COLO668 (cell line): ENCODE measurements around the gene TMEM95.

Source experiments
- DNase-seq: peaks from one replicate; lab custom pipeline; 2025; ENCODE audit not compliant: unreplicated experiment; lab: John Stamatoyannopoulos, UW

The TMEM95 gene

GRCh38 chr17:7374353-7374752, 19.4 kb downstream of the TMEM95 start:
- no peak for DNase-seq

- no peak for DNase-seq
Measured at GRCh38 chr17:7379134-7379533, 24.2 kb downstream of the TMEM95 start.

GRCh38 chr17:7380321-7380720, 25.4 kb downstream of the TMEM95 start:
- DNase-seq, result no peak

GRCh38 chr17:7380855-7381683, 26.1 kb downstream of the TMEM95 start, which contains the start of gene TNK1:
TNK1 (plus strand) TSS chr17:7381089; CDS start chr17:7382927, 1,838 bp downstream.
- DNase-seq, result no peak

GRCh38 chr17:7382901-7383300, 27.9 kb downstream of the TMEM95 start:
- DNase-seq, result no peak

GRCh38 chr17:7383371-7383741, 28.4 kb downstream of the TMEM95 start:
- no peak for DNase-seq

GRCh38 chr17:7383742-7384488, 29.0 kb downstream of the TMEM95 start:
- no peak for DNase-seq

- DNase-seq, result no peak
Measured at GRCh38 chr17:7384489-7385081, 29.6 kb downstream of the TMEM95 start.

- no peak for DNase-seq
Measured at GRCh38 chr17:7388856-7389255, 33.9 kb downstream of the TMEM95 start.

GRCh38 chr17:7389924-7390910, 35.3 kb downstream of the TMEM95 start:
- no peak for DNase-seq

- no peak for DNase-seq
Measured at GRCh38 chr17:7391307-7391706, 36.4 kb downstream of the TMEM95 start.

GRCh38 chr17:7392696-7393612, 38.0 kb downstream of the TMEM95 start:
- no peak for DNase-seq

- peak; percentile 38 for DNase-seq
Measured at GRCh38 chr17:7393613-7394451, 38.9 kb downstream of the TMEM95 start.

GRCh38 chr17:7394452-7395191, 39.7 kb downstream of the TMEM95 start, which contains the start of gene PLSCR3:
PLSCR3 (minus strand) TSS chr17:7394525; CDS start chr17:7394110, 415 bp downstream.
- peak; percentile 74 for DNase-seq

- no peak for DNase-seq
Measured at GRCh38 chr17:7396147-7396546, 41.2 kb downstream of the TMEM95 start.

GRCh38 chr17:7398612-7399011, 43.7 kb downstream of the TMEM95 start:
- DNase-seq, result no peak

GRCh38 chr17:7403043-7403726, 48.2 kb downstream of the TMEM95 start:
- DNase-seq, result no peak

- no peak for DNase-seq
Measured at GRCh38 chr17:7403727-7403976, 48.7 kb downstream of the TMEM95 start.
